ENCODE measurements around the gene SLC16A9. TPM values are rescaled to one million over a fixed set of nuclear protein-coding genes. Genes with fewer than 3 reads are reported as not detected.

The SLC16A9 gene
- total RNA-seq, 1 donor from 2014 or later: 2.9 TPM

GRCh38 chr10:59618666-59619065, 91.0 kb downstream of the SLC16A9 start:
- H3K27ac ChIP-seq: peak overlapping the region in 1 of 2 donors; percentile 26
- no peaks in the 10 kb centered on the region for H3K27me3 ChIP-seq
- intact Hi-C loops (cut with DNase I): no loop called here
- no peaks in the 10 kb centered on the region for H3K36me3 ChIP-seq
- DNase-seq (ENCODE audit: low spot score in 2 of 2): no peak
- no peaks in the 10 kb centered on the region for H3K9me3 ChIP-seq
- peaks cover 0 to 7% of the 10 kb centered on the region in 2 donors for H3K4me1 ChIP-seq
- no peak overlapping the region for H3K4me3 ChIP-seq
- no peak for TF ChIP-seq CTCF (IDR thresholded peaks at IDR 0.05)

- no peak for TF ChIP-seq CTCF (IDR thresholded peaks at IDR 0.05)
- no peak overlapping the region for H3K4me3 ChIP-seq
- intact Hi-C loops (cut with DNase I): no loop called here
- no peaks in the 10 kb centered on the region for H3K9me3 ChIP-seq
- no peaks in the 10 kb centered on the region for H3K27me3 ChIP-seq
- no peak overlapping the region for H3K27ac ChIP-seq
- H3K36me3 ChIP-seq: no peaks in the 10 kb centered on the region
- H3K4me1 ChIP-seq: peaks cover 0 to 7% of the 10 kb centered on the region in 2 donors
- no peak for DNase-seq (ENCODE audit: low spot score in 2 of 2)
Measured at GRCh38 chr10:59617996-59618395, 91.7 kb downstream of the SLC16A9 start.

DNA sequence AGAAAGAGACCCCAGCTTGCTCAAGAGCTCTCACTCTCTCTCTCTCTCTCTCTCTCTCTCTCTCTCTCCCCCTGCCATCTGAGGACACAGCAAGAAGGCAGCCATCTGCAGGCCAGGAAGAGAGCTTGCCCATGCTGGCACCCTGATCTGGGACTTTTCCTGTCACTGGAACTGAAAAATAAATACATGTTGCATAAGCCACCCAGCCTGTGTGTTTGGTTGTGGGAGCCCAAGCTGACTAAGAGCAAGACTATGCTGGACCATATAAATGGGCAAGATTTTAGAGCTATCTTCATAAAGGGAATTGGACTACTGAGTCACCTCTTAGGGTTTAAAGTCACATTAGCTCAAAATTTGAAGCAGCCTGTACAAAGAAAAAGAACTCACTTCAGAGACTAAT, 98.6 kb downstream of the SLC16A9 start:
- H3K4me1 ChIP-seq: no peaks in the 10 kb centered on the region
- DNase-seq (ENCODE audit: low spot score in 2 of 2): no peak
- TF ChIP-seq CTCF (IDR thresholded peaks at IDR 0.05): no peak
- H3K36me3 ChIP-seq: no peaks in the 10 kb centered on the region
- intact Hi-C loops (cut with DNase I): no loop called here
- no peaks in the 10 kb centered on the region for H3K9me3 ChIP-seq
- H3K27me3 ChIP-seq: no peaks in the 10 kb centered on the region
- H3K27ac ChIP-seq: no peak overlapping the region
- no peak overlapping the region for H3K4me3 ChIP-seq

DNA sequence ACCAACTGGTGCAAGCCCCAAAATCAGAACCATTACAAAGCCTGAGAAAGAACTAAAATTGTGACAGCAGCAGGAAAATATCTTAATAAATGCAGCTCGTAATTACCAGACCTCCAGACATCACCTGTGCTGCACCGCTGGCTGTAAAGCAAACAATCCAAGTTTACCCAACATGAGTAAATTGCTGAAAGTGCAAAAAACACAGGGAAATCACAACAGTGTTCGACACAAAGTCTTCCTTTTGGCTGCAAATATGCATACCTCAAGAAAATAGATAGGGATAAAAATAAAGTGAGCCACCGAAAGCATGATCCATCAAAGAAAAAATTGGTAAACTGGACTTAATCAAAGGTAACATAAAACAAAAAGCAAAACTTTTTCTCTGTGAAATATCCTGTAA, 101.7 kb downstream of the SLC16A9 start:
- intact Hi-C loops (cut with DNase I): no loop called here
- H3K27ac ChIP-seq: no peak overlapping the region
- no peak for TF ChIP-seq CTCF (IDR thresholded peaks at IDR 0.05)

DNA sequence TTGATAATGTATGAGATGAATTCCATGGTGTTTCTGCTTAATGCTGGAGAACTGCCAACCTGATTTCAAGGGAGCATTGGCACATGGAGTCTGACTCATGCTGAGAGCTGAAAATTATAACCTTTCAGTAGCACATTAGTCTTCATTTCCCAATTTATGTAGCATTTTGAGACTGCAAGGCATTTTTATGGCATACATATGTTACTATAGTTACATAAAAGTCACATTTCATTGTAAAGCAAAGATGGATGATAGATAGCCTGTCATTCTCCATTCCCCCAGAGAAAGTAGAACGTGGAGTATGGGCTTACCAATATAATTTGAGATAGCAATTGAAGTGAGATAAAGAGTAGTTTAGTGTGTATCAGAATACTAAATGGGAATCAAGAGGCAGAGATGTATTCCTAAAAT, 103.1 kb downstream of the SLC16A9 start:
- Histone ChIP-seq H3K9me3 (no peaks in the 10 kb centered on the region), H3K36me3 (no peaks in the 10 kb centered on the region), H3K4me3 (no peak overlapping the region), H3K27me3 (no peaks in the 10 kb centered on the region), H3K27ac (no peak overlapping the region), H3K4me1 (no peaks in the 10 kb centered on the region)
- TF ChIP-seq CTCF (IDR thresholded peaks at IDR 0.05): no peak
- intact Hi-C loops (cut with DNase I): no loop called here
- no peak for DNase-seq (ENCODE audit: low spot score in 2 of 2)

More for the DNA sequence above, 101.7 kb downstream of the SLC16A9 start:
- H3K27me3 ChIP-seq: no peaks in the 10 kb centered on the region
- no peak overlapping the region for H3K4me3 ChIP-seq
- DNase-seq (ENCODE audit: low spot score in 2 of 2): no peak
- no peaks in the 10 kb centered on the region for H3K36me3 ChIP-seq
- no peaks in the 10 kb centered on the region for H3K4me1 ChIP-seq
- no peaks in the 10 kb centered on the region for H3K9me3 ChIP-seq

DNA sequence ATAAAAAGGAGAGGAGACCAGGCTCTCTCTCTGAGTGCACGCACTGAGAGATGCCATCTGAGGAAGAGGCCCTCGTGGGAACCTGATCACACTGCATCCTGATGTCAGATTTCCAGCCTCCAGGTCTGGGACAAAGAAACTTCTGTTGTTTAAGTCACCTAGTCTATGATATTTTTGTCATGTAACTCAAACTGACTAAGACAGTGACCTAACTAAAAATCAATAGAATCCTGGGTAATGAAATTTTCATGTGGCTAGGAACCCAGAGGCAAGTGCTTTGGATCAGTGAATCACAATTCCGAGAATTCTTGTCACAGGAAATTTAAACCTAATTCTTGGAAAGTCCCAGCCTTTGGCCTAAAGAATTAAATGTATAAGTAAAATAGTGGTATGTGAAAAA, 107.7 kb downstream of the SLC16A9 start:
- Histone ChIP-seq H3K27me3 (no peaks in the 10 kb centered on the region), H3K9me3 (no peaks in the 10 kb centered on the region), H3K4me3 (no peak overlapping the region), H3K27ac (no peak overlapping the region), H3K4me1 (no peaks in the 10 kb centered on the region), H3K36me3 (no peaks in the 10 kb centered on the region)
- intact Hi-C loops (cut with DNase I): no loop called here
- DNase-seq (ENCODE audit: low spot score in 2 of 2): no peak
- TF ChIP-seq CTCF (IDR thresholded peaks at IDR 0.05): no peak

Data from ascending aorta (tissue), 2 donors.